ENCODE results near the gene OR2A7.
"Not testable (repeated sequence)": the region's sequence is repeated elsewhere in the genome, so short reads cannot be mapped to it uniquely, and the experiment has no call there.

OR2A7 gene, protein sequence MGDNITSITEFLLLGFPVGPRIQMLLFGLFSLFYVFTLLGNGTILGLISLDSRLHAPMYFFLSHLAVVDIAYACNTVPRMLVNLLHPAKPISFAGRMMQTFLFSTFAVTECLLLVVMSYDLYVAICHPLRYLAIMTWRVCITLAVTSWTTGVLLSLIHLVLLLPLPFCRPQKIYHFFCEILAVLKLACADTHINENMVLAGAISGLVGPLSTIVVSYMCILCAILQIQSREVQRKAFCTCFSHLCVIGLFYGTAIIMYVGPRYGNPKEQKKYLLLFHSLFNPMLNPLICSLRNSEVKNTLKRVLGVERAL

DNA sequence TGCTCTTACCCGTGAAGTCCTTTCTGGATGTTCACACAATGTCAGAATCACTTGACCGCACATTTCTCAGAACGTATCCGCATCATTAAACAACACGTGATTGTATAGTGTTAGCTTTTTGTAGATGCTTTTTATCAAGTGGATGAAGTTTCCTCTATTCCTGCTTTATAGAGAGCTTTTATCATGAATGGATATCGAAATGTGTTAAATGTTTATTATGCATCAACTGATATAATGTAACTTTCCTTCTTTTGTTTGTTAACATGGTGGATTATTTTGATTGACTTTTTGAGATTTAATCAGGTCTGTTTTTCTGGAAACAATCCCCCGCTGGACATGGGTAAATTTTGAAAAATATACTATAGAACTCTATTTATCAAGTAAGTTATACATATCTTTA lies at the start of gene OR2A7:
Gene OR2A7, minus strand, starts transcription at position 101 of the 400 bp plus-strand sequence. CDS start 5,164 bp downstream, outside the sequence.
- not testable (repeated sequence) for DNase-seq

DNA sequence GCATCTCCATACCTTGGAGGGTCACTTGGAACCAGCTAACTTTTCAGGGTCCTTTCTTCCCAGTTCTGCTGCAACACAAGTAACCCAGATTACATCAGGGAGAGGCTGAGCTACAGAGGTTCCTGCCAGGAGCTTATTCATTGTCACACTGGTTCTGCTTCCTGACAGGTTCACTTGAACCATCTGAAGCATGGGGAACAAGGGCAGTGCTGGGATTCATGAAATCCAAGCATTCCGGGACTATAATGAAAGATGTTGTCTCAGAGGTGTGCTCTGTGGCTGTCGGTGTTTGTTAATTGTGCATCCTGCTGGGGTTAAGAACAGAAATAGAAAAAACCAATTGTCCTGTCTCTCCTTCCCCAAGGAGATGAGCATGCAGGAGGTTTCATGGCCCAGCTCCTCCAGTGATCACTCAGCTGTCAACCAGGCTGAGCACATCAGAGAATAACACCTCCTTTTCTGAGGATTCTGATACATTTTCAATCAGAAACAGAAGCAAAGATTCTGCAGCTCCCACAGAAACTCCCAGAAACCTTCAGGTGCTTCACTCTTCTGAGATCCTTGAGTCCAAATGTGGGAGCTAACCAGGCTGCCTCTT lies 47.4 kb upstream of the OR2A7 start, which contains the start of gene OR2A1:
Gene OR2A1, plus strand, starts transcription at position 548 of the 598 bp plus-strand sequence. CDS start 5,706 bp downstream, outside the sequence.
- not testable (repeated sequence) for DNase-seq

DNA sequence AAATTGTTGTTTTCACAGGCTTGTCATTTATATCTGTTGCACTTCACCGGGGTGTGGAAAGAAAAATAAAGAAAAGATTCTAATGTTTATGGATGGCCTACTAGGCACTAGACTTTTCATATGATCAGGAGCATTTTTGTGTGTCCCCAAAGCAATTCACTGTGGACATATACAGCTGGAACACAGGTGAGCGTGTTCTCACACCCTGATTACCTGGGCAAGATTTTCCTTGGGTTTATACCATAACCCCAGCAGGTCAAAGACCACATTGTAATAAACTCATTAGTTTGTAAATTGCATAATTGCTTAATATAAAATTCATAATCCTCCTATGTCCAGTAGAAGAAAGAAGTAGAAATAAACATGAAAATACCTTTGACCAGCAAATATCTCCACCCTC lies 46.6 kb upstream of the OR2A7 start:
- not testable (repeated sequence) for DNase-seq

DNA sequence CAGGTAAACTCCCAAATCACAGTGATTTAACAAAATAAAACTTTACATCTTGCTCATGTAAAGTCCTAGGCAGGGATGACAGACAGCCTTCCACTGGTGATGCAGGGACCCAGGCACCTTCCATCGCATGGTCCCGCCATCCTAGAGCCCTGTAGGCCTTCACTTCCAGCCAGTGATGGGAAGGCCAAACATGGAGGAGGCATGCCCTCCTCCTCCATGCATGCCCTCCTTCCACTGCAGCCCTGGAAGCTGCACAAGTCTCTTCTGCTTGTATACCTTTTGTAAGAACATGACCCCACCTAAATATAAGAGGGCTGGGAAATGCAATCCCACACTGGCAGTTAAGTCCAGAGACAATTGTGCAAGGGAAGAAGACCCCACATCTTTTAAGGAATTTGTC lies 45.1 kb upstream of the OR2A7 start:
- DNase-seq: not testable (repeated sequence)

DNA sequence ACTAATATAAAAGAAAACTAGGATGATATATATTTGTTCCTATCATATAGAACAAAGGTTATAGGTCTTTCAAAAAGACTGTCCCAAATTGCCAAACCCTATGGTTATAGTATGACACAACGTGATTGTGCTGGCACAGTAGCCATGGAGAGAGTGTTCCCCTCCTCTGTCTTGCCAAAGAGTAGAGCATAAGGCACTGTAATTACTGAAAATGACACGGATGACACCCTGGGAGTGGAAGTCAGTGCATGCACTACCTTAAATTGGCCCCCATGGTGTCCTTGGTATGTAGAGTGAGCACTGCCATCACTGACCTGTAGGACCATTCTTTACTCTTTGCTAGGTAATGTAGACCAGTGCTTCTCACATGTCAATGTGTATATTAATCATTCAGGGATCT lies 40.6 kb upstream of the OR2A7 start:
- DNase-seq: not testable (repeated sequence)

DNA sequence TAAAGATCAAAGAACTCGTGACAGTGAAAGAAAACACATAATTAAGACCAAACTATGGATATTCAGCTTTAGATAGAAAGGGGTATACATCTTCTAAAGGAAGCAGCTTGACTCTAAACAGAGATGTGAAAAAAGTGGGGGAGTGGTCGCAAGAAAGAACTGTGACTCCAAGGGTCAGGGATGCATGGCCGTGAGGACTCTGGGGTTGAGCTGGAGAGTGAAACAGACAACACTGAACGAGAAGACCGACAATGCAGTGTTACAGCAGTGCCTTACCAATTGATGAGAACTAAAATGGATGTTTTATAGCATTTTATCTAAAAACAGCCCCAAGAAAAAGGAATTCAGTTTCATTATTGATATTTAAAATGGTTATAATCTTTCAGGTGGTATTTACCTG lies 39.0 kb upstream of the OR2A7 start:
- DNase-seq: not testable (repeated sequence)

DNA sequence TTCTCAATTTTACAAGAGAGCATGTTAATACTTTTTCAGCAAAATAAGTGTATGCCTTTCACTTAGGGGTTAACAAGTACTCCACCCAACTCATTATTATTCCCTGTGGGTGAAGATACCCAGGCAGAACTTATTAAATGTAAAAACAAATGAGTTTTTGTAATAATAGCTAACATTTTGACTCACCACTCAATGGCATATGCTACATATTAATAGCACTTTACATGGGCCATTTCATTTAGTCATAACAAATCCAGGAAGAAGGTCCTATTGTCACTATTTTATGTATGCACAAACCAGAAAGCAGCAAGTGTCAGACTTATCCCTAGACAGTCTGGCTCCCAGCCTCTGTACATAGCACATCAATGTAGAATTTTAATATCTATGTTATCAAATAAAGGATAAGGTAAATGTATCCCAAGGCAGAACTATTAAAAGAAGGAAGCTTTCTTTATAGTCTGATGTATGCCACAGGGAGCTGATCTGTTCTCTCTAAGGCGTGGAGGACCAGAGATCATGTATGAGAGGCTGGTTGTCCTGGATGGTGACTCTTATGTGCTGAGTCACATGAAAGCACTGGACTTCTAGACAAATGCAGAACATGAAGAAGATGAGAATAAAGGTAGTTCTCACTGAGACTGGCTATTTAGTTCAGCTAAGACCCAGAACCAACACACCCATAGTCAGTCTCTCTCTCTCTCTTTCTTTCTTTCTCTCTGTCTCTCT lies 38.1 kb upstream of the OR2A7 start:
- DNase-seq: not testable (repeated sequence)

DNA sequence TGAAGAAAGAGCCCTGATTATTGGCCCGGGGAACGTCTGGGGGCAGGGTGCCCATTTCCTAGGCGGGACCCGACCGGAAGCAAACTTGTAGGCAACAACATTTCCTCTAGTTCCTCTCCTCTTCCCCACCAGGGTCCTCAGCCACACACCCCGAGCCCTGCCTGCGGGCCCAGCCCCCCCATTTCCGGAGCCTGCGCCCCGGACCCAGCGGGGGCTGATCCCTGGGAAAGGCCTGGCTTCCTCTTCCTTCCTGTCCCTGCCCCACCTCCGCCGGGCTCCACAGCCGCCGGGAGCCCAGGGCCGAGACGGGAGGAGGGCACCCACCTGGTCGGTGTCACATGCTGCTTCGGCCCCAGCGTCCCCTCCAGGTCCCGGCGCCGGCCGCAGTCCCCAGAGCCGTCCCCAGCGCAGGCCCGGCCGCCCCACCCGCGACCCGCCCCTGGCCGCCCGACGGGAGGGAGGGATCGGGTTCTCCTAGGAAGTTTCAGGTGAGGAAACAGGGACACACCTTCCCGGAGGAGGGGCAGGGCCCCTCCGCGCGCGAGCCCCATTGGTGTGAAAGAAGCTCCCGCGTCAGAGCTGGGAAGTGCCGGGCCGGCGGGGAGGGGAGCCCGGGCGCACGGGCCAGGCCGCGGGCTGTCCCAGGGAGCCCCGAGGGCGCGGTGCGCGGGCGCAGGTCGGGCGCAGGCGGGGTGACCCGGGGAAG lies 29.4 kb upstream of the OR2A7 start:
- DNase-seq: not testable (repeated sequence)

DNA sequence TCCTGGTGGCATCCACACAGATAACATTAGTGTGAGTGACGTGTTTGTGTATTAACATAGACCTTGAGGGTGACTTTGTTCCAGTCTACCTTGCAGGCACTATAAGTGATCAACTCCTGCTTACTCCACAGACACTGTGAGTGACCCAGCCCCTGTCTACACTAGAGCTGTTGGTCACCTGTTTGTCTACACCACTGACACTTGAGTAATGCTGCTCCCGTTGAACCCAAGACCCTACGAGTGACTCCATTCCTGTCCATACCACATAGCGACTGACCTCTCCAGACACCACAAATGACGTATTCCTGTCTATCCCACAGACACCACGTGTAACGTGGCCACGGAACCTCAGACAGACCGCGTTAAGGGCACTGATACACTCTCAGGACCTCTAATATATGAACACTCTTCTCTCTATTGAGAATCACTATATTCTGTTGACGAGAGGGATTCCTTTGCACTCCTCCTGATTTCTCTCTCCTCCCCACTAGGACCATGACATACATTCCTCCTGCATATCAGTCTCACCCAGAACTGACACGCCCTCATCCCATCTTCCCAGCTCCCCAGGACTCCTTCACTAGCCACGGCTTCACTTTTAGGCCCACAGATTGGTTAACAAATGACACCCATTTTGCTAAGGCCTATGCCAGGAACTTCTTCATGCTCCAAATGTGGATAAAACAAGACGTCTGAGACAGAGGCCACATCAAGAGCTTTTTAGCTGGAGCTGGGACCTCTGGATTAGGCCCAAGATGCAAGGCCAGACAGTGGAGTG lies 28.0 kb upstream of the OR2A7 start:
- not testable (repeated sequence) for DNase-seq

DNA sequence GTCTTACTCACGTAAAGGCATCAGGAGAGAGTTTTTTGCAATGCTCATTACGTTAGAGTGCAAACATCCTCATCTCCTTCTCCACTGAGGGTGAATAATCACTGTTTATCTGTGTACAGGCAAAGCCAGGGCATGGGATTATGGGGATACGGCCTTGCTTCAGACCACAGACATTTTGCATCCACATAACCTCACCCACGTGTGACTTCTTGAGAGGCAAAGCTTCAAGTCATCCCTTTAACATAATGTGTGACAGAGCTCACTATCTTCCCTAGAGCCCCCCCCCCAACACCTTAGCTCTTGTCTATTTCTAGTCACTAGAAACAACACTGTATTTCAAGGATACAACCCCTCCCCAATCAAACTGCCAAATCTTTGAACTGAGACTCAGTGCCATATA lies 27.0 kb upstream of the OR2A7 start:
- DNase-seq: not testable (repeated sequence)

DNA sequence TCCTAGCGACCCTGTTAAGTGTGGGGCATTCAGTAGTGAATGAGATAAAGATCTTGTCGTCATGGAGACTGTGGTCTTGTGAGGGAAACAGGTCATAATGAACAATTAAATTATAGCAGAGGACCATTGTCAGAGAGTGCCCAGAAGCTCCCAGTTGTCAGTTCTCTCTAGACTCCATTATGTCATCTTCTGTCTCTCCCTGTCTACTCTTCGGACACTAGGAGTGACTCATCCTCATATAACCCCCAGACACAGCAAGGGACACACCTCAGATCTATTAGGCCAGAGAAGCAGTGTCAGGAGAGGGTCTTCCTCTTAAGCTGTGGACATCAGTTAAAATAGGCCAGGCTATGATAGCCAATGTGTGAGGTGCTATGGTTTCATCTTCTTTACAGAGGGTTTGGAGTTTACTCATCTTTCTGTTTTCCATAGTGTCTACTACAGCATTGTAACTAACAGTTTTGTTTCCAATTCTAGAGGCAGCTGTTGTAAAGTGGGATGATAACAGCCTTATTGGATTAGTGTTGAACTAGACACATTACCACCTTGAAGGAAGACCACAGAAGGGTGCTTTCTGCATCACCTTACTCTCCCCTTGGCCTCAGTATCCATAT lies 22.7 kb upstream of the OR2A7 start:
- not testable (repeated sequence) for DNase-seq

DNA sequence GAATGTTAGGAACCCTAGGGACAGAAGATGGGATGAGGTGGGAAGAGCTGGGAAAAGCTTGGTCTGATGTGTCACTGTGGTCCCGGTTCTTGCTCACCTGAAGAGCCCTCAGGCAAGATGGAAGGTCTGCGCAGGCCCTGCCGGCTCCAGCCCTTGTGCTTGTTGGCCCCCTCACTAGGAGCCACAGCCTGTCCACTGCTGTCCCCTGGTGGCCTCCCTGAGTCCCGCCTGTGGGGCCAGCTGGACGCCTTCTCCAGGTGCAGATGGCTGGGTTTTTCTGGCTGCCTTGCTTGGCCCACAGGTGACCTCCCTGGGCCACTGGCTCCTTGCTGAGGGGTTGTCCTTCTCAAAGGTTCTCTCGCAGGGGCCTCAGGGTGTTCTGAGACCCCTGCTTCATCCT lies 19.1 kb upstream of the OR2A7 start:
- not testable (repeated sequence) for DNase-seq

DNA sequence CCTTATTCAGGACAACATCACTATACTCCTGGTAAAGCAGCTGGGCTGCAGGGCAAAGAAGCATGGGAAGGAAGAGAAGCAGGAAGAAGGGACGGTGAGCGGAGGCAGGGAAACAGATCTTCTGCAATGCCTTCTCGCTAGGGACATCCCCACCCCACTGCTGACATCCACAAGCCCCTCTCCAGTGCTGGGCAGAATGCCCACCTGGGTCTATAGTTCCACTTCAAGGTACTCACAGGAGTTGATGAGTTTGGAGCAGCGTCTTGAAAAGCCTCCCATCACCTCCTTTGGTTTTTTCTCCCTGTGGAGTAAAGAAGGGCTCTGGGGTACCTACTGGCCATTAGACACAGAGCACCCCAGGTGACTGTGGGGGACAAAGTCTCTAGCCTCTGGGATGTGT lies 17.9 kb upstream of the OR2A7 start:
- not testable (repeated sequence) for DNase-seq

DNA sequence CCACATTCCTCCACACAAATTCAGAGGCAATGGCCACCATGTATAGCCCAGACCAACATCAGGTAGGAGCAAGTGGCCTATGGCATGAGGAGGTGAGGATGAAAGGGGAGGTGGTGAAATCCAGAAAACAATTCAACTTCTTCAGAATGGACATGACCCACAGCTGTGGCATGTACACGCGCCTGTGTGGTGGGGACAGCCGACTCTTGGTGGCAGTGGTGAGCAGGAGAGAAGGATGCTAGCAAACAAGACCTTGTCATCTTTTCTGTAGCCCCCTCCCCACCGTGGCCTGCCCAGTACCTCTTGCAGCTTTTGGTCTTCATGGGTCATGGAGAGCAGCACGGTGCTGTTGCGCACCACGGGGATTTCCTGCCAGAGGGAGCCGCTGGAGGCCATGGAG lies 17.4 kb upstream of the OR2A7 start:
- DNase-seq: not testable (repeated sequence)

DNA sequence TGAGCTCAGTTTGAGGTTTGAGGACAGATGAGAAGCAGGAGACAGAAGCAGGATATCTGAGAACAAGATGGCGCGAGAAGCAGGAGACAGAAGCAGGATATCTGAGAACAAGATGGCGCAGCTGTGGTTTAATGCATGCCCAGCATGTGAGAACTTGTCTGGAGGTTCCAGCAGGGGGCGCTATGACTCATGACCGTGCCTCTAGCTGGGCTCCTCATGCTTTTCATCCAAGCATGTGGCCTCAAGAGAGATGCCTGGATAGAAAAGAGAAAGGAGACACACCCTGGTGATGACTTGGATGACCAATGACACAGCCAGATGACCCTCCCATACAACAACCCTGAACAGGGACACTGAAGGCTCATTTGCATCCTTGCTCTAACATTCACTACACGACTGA lies 15.4 kb upstream of the OR2A7 start:
- not testable (repeated sequence) for DNase-seq

DNA sequence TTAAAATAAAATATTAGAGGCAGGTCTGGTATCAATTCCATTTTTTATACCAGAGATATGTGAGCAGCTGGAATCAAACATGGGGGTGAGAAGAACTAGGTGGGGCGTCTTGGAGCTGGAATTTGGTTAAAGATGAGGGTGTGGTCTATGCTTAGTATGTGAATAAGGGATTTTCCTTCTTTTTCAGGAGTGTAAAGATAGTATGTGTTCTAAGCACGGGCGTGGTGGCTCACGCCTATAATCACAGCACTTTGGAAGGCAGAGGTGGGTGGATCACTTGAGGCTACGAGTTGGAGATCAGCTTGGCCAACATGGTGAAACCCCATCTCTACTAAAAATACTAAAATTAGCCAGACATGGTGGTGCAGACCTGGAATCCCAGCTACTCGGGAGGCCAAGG lies 10.7 kb upstream of the OR2A7 start:
- not testable (repeated sequence) for DNase-seq

DNA sequence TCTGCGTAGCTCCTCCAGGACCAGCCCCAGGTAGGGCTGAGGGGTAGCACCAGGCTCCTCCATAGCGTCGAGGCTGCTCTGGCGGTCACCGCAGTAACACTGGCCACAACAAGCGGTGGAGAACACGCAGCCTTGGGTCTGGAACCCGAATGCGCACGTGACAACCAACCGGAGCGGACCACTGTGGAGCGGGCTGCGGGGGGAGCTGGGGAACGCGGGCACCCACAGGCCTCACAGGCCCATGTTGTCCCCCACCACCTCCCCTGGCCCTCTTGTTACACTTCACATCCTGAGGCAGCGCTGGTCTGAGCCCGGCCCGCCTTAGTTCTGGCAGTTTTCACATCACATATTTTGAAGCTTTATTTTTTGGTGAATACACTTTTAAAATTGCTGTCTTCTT lies 4.6 kb upstream of the OR2A7 start, which contains the start of gene CTAGE8:
Gene CTAGE8, minus strand, starts transcription at position 101 of the 400 bp plus-strand sequence. Its CDS starts 38 bp downstream, at position 63.
- not testable (repeated sequence) for DNase-seq

DNA sequence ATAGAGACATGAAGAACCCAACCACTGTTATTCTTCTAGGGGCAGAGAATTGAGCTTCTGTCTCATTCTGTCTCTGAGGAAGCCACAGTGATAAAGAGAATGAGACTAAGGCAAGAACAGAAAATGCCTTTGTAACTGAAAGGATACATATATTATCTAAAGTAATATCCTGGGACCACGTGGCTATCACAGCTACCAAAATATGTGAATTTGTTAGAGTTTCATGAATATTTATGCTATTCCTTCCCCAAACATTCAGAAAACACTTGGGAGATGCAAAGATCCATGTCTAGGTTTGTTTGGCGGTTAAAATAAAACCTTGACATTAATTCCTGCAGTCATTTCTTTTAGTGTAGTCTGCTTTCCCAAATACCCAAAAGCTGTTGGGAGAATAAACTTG lies 2.5 kb downstream of the OR2A7 start:
- not testable (repeated sequence) for DNase-seq

DNA sequence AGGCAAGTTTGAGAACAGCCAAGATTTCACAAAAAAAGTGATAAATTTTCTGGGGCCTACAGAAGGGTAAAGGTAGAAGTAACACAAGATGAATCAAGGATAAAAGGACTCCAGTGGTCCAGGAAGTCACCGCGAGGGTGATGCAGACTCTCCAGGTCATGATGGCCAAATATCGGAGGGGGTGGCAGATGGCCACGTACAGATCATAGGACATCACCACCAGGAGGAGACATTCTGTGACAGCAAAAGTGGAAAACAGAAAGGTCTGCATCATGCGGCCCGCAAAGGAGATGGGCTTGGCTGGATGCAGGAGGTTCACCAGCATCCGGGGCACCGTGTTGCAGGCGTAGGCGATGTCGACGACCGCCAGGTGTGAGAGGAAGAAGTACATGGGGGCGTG lies 5.5 kb downstream of the OR2A7 start:
- not testable (repeated sequence) for DNase-seq

DNA sequence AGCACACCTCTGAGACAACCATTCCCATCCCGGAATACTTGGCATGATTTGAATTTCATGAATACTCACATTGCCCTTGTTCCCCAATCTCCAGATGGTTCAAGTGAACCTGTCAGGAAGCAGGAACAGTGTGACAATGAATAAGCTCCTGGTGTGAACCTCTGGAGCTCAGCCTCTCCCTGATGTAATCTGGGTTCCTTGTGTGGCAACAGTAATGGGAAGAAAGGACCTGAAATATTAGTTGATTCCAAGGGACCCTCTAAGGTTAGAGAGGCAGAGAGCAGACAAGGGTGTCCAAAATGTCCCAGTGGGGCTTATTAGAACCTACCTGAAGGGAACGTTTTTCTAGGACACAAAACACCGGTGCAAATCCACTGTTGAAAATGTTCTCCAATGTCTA lies 8.5 kb downstream of the OR2A7 start:
- peak; percentile 12 for DNase-seq

DNA sequence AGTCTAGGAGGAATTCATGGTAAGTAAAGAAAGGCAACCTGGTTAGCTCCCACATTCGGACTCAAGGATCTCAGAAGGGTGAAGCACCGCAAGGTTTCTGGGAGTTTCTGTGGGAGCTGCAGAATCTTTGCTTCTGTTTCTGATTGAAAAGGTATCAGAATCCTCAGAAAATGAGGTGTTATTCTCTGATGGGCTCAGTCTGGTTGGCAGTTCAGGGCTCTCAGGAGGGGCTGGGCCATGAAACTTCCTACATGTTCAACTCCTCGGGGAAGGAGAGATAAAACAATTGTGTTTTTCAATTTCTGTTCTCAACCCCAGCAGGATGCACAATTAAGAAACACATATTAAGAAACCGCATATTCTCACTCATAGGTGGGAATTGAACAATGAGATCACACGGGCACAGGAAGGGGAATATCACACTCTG lies 9.1 kb downstream of the OR2A7 start:
- peak; percentile 4 for DNase-seq

All from left hindlimb (tissue), 1 donor.